ENCODE results near the gene FSD1L.

DNA sequence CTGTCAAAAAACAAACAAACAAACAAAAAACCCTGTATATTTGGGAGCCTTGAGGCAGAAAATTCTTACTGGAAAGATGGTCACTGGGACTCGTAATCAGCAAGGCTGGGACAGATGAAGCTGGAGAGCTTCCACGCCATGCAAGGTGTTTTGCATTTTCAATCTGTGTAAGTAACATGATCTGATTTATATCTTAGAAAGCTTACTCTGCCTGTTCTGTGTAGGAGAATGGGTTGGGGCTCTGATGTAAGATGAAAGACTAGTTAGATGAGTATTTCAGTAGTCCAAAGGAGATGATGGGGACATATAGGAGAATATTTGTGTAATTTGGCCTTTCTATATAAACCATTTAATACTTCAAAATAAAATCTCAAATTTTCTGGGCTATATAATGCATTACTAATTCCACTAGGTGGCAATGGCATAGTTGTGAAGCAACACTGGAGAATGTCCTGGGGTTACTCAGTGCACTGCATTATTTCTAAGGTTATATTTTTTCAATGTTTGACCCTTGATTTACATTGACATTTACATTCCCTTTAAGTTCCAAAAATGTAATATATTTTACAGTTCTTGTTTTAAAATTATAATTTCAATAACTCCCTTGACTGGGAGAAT lies 21.9 kb upstream of the FSD1L start:
- TF ChIP-seq POLR2A (IDR thresholded peaks at IDR 0.05), result no peak
- peak in 3 of 4 experiments; percentile 18 to 31 (median 30) for TF ChIP-seq CTCF (IDR thresholded peaks at IDR 0.05)
